GM12878 (cell line): Measurements from ENCODE around the gene GPATCH3. TPM values are rescaled to one million over a fixed set of nuclear protein-coding genes. Genes with fewer than 3 reads are reported as not detected.

Experiments used
- ATAC-seq: fragments of 200-7000 bp; cut with Tn5 transposase; 3 replicates; pipeline ENCODE4 v1.9.1; 2020; ENCODE audit warnings: mild to moderate bottlenecking, moderate library complexity
- BruUV-seq: library from RNA; stranded (reverse); fragments of 400-500 nt; replicated peaks from 2 replicates; lab custom pipeline; 2021; lab: Mats Ljungman, UMichigan
- CTCF ChIA-PET: fragments of 300-600 bp; sonication (Branson Sonifier 250); formaldehyde crosslinking; extraction: SDS; loops from one replicate; lab custom pipeline; 2021; ENCODE audit warnings: inconsistent platforms; lab: Yijun Ruan, JAX
- POLR2A ChIA-PET: fragments of 350-600 bp; formaldehyde crosslinking; extraction: SDS; loops from one replicate; lab custom pipeline; 2021; ENCODE audit warnings: inconsistent platforms; lab: Charles Lee
- RAD21 ChIA-PET: fragments of 300-600 bp; sonication (Branson Sonifier 250); formaldehyde crosslinking; loops from one replicate; lab custom pipeline; 2023; ENCODE audit warnings: antibody characterized with exemption; ENCODE audit not compliant: unreplicated experiment; lab: Charles Lee
- SMC1A ChIA-PET: fragments of 300-600 bp; sonication (Branson Sonifier 250); formaldehyde crosslinking; loops from one replicate; lab custom pipeline; 2023; ENCODE audit not compliant: unreplicated experiment, uncharacterized antibody; lab: Charles Lee
- DNase-seq: peaks from one replicate; pipeline ENCODE4 v3.0.0-alpha.2; 2011; ENCODE audit warnings: low read depth, low spot score
- FAIRE-seq: peaks from 3 replicates; lab custom pipeline; 2011; peaks lifted over from hg19 to GRCh38; lab: Jason Lieb, UNC
- H2AFZ ChIP-seq: 2 replicates; pipeline ENCODE4 v1.6.0; 2011; ENCODE audit warnings: low read depth, low read length, control low read depth; ENCODE audit not compliant: control insufficient read depth
- H3K27ac ChIP-seq: 2 replicates; pipeline ENCODE4 v1.5.1; 2011; ENCODE audit warnings: control low read depth; ENCODE audit not compliant: control insufficient read depth, insufficient read depth
- H3K27me3 ChIP-seq, 2 experiments: replicated peaks in 1 of 2; 2 replicates each; pipeline versions ENCODE4 v1.6.0 to v1.6.1; 2011; ENCODE audit warnings: low read length in 1 of 2; ENCODE audit not compliant: control insufficient read depth in 2 of 2, insufficient read depth in 2 of 2
- H3K36me3 ChIP-seq, 2 experiments: 2 replicates each; pipeline ENCODE4 v1.5.1; 2011; ENCODE audit warnings: low read length in 1 of 2; ENCODE audit not compliant: control insufficient read depth in 2 of 2, insufficient read depth in 2 of 2
- H3K4me1 ChIP-seq: 2 replicates; pipeline ENCODE4 v1.6.1; 2011; ENCODE audit warnings: mild to moderate bottlenecking, low read length, moderate library complexity, mixed read lengths; ENCODE audit not compliant: control insufficient read depth, insufficient read depth
- H3K4me2 ChIP-seq: 2 replicates; pipeline ENCODE4 v1.6.0; 2011; ENCODE audit warnings: control low read depth; ENCODE audit not compliant: control insufficient read depth, insufficient read depth
- H3K4me3 ChIP-seq: fragments of 200-600 bp; sonication (generic); 2 replicates; pipeline ENCODE4 v1.5.1; 2016
- H3K79me2 ChIP-seq: 2 replicates; pipeline ENCODE4 v1.6.0; 2011; ENCODE audit warnings: low read length; ENCODE audit not compliant: control insufficient read depth, insufficient read depth
- H3K9ac ChIP-seq: 2 replicates; pipeline ENCODE4 v1.8.0; 2011; ENCODE audit warnings: low read length, control low read depth, mixed read lengths; ENCODE audit not compliant: control insufficient read depth, insufficient read depth
- H3K9me3 ChIP-seq: replicated peaks from 3 replicates; pipeline ENCODE4 v1.5.1; 2011; ENCODE audit warnings: mild to moderate bottlenecking, low read length; ENCODE audit not compliant: control insufficient read depth, insufficient read depth
- H4K20me1 ChIP-seq: 2 replicates; pipeline ENCODE4 v1.6.0; 2011; ENCODE audit not compliant: control insufficient read depth, insufficient read depth
- CEBPZ ChIP-seq: fragments of 150-350 bp; IDR thresholded peaks from 2 replicates; pipeline ENCODE4 v1.6.1; 2016; ENCODE audit warnings: low read depth, low read length
- FOS ChIP-seq: IDR thresholded peaks from 3 replicates; pipeline ENCODE4 v1.6.1; 2011; ENCODE audit warnings: borderline replicate concordance; ENCODE audit not compliant: insufficient read length; ENCODE audit errors: extremely low read depth
- GABPA ChIP-seq: IDR thresholded peaks from 2 replicates; pipeline ENCODE4 v1.6.1; 2014; ENCODE audit warnings: antibody characterized with exemption, low read depth, mild to moderate bottlenecking, inconsistent platforms
- HCFC1 ChIP-seq: fragments of 150-350 bp; IDR thresholded peaks from 2 replicates; pipeline ENCODE4 v1.6.1; 2014; ENCODE audit warnings: low read length
- HDAC2 ChIP-seq: fragments of 200-600 bp; sonication (generic); IDR thresholded peaks from 2 replicates; pipeline ENCODE4 v1.6.1; 2017
- HDAC6 ChIP-seq: fragments of 200-600 bp; sonication (generic); IDR thresholded peaks from one replicate; pipeline ENCODE4 v1.8.0; 2017; ENCODE audit warnings: antibody characterized with exemption; ENCODE audit not compliant: unreplicated experiment
- JUND ChIP-seq: IDR thresholded peaks from 2 replicates; pipeline ENCODE4 v1.6.1; 2012; ENCODE audit warnings: low read depth, mild to moderate bottlenecking, low read length, improper control_type of control experiment, moderate library complexity
- MTA3 ChIP-seq: IDR thresholded peaks from 2 replicates; pipeline ENCODE4 v1.6.1; 2012; ENCODE audit warnings: low read length, inconsistent platforms, borderline replicate concordance
- NR2C2 ChIP-seq: IDR thresholded peaks from 2 replicates; pipeline ENCODE4 v1.6.1; 2011; ENCODE audit warnings: borderline replicate concordance, low read depth; ENCODE audit not compliant: control insufficient read depth, insufficient read length
- POLR2AphosphoS2 ChIP-seq: IDR thresholded peaks from 2 replicates; pipeline ENCODE4 v1.6.1; 2011; ENCODE audit warnings: low read depth, mild to moderate bottlenecking, low read length, improper control_type of control experiment, moderate library complexity
- POLR2AphosphoS5 ChIP-seq: IDR thresholded peaks from 2 replicates; pipeline ENCODE4 v1.6.1; 2011; ENCODE audit warnings: mild to moderate bottlenecking, low read length, inconsistent platforms
- SUZ12 ChIP-seq: fragments of 200-600 bp; sonication (generic); IDR thresholded peaks from one replicate; pipeline ENCODE4 v1.6.1; 2018; ENCODE audit warnings: antibody characterized with exemption, mild to moderate bottlenecking; ENCODE audit not compliant: unreplicated experiment
- TAF1 ChIP-seq: IDR thresholded peaks from 2 replicates; pipeline ENCODE4 v1.6.1; 2011; ENCODE audit warnings: mild to moderate bottlenecking, low read depth, low read length, borderline replicate concordance
- ZBED1 ChIP-seq: IDR thresholded peaks from 2 replicates; pipeline ENCODE4 v1.6.1; 2016; ENCODE audit warnings: borderline replicate concordance
- WGBS: methylation state at CpG from one replicate; pipeline ENCODE4 v1.1.6; 2016; ENCODE audit warnings: low lambda C conversion rate; ENCODE audit not compliant: insufficient replicate concordance, insufficient coverage; ENCODE audit errors: missing lambda C conversion rate; 5-methylcytosine and 5-hydroxymethylcytosine counted together
- in situ Hi-C: fragments of 300-500 bp; cut with MboI; formaldehyde crosslinking; loops from 9 replicates; pipeline ENCODE4 v1.14.3; 2018; ENCODE audit warnings: mixed read lengths
- intact Hi-C: fragments of 100-400 bp; cut with micrococcal nuclease; formaldehyde crosslinking; loops from one replicate; pipeline ENCODE4 v1.14.2; 2022; ENCODE audit not compliant: unreplicated experiment
- polyA plus RNA-seq, 11 experiments: library from polyadenylated mRNA; depleted of rRNA in 4 of 11; unstranded in 6 of 11; stranded (reverse) in 5 of 11; fragments of >200 nt; fragmentation: Nextera tagmentation in 4 of 11; fragmentation: Illumina TruSeq in 1 of 11; extraction: Ambion mirVana in 4 of 11; extraction: Trizol in 1 of 11; gene quantifications; 1 replicate in 1 of 11; 2 replicates in 10 of 11; pipeline versions ENCODE4 v1.2.1 to v1.2.3, GENCODE V29; 2011 to 2016; ENCODE audit warnings: inconsistent platforms in 2 of 11, missing spikeins in 2 of 11, low read depth in 1 of 11
- total RNA-seq, 4 experiments: library from RNA; depleted of rRNA in 3 of 4; stranded (reverse); fragments of >200 nt in 3 of 4; fragmentation: Illumina TruSeq in 1 of 4; extraction: Trizol in 1 of 4; gene quantifications; 2 replicates each; pipeline versions ENCODE4 v1.2.1 to v1.2.3, GENCODE V29; 2013 to 2021

Gene GPATCH3
- total and polyA plus RNA-seq, 10 of the 15 experiments (the other 5 are each of a cell fraction or from before 2014, with no cell fraction given): 0.56 to 13.4 (median 8.7) TPM

GRCh38 chr1:26888231-26888630, 12.0 kb downstream of the GPATCH3 start:
- H3K79me2 ChIP-seq: peaks cover 23% of the 10 kb centered on the region
- SMC1A ChIA-PET: interaction anchor here (0.8 to 4.4 kb wide), 6 partner anchors 9 to 286 kb away, joined by 3 to 18 read pairs (median 7); partner anchors contain the start of gene GPATCH3
- H2AFZ ChIP-seq: no peak overlapping the region
- intact Hi-C loops: no loop called here
- peaks cover 9% of the 10 kb centered on the region for H3K4me1 ChIP-seq
- no peak overlapping the region for H3K9ac ChIP-seq
- H3K9me3 ChIP-seq: no peaks in the 10 kb centered on the region
- TSS peak; percentile 64 for BruUV-seq
- CTCF ChIA-PET: interaction anchor here (0.8 to 4.8 kb wide), 13 partner anchors 10 to 349 kb away, joined by 3 to 31 read pairs (median 4); partner anchors contain the start of genes GPATCH3 and SFN
- TF ChIP-seq HDAC6: no peak
- no peak for TF ChIP-seq HCFC1
- TF ChIP-seq MTA3: no peak
- TF ChIP-seq ZBED1: no peak
- no peak for TF ChIP-seq NR2C2
- no peak for TF ChIP-seq POLR2AphosphoS2
- TF ChIP-seq TAF1: no peak
- no peak for TF ChIP-seq SUZ12
- no peak for TF ChIP-seq JUND
- TF ChIP-seq GABPA: no peak
- no peak for TF ChIP-seq FOS
- TF ChIP-seq CEBPZ: no peak
- no peak for TF ChIP-seq POLR2AphosphoS5
- TF ChIP-seq HDAC2: no peak
- TF ChIP-seq, all 136 proteins: peak for 0
- Histone ChIP-seq H3K4me3 (peak overlapping the region; percentile 96; the same call in 1 of the 2 replicates), H4K20me1 (0 out of 2 replicates have a peak, but pooled peaks cover 3% of the 10 kb centered on the region), H3K27me3 (no peaks in the 10 kb centered on the region), H3K4me2 (no peak overlapping the region), H3K36me3 (peaks cover 8 to 14% of the 10 kb centered on the region in 2 experiments), H3K27ac (no peak overlapping the region)
- ChIA-PET RAD21 (interaction anchor here (0.7 to 1.9 kb wide), 2 partner anchors 11 to 286 kb away, joined by 3 to 4 read pairs; no protein-coding TSS in a partner anchor), POLR2A (interaction anchor here (0.6 to 3.1 kb wide), 2 partner anchors 12 to 309 kb away, joined by 3 to 33 read pairs; partner anchors contain the start of gene GPATCH3)
- WGBS: 100% methylated on average over 1 of the region's 1 CpG
- ATAC-seq (no peak), FAIRE-seq (no peak), DNase-seq (no peak)
- in situ Hi-C loops: no loop called here
